Activated CD4-positive, alpha-beta T cell treated with anti-CD3 and anti-CD28 coated beads for 36 hours (primary cell): ENCODE results near the gene CHPF. TPM values are rescaled to one million over a fixed set of nuclear protein-coding genes. Genes with fewer than 3 reads are reported as not detected.

Experiments
- ATAC-seq: fragments of 200-7000 bp; cut with Tn5 transposase; one replicate; pipeline ENCODE4 v1.10.0; 2021; ENCODE audit warnings: mild to moderate bottlenecking, moderate library complexity
- CTCF ChIA-PET: fragments of 350-600 bp; sonication (Branson Sonifier 250); formaldehyde crosslinking; loops from one replicate; lab custom pipeline; 2021; ENCODE audit warnings: antibody characterized with exemption; lab: Charles Lee
- POLR2A ChIA-PET: fragments of 350-600 bp; sonication (Branson Sonifier 250); formaldehyde crosslinking; loops from one replicate; lab custom pipeline; 2021; ENCODE audit warnings: antibody characterized with exemption, inconsistent platforms; lab: Charles Lee
- DNase-seq: peaks from one replicate; pipeline ENCODE4 v3.0.0-alpha.2; 2020
- H3K27ac Mint-ChIP-seq: one replicate; pipeline ENCODE4 v1.8.0; 2021; ENCODE audit warnings: mixed read lengths
- H3K27me3 Mint-ChIP-seq: one replicate; pipeline ENCODE4 v1.8.0; 2021; ENCODE audit warnings: mixed read lengths
- H3K36me3 Mint-ChIP-seq: one replicate; pipeline ENCODE4 v1.8.0; 2021; ENCODE audit warnings: low read depth, mixed read lengths
- H3K4me1 Mint-ChIP-seq: one replicate; pipeline ENCODE4 v1.8.0; 2021; ENCODE audit warnings: mixed read lengths
- H3K4me3 Mint-ChIP-seq: one replicate; pipeline ENCODE4 v1.8.0; 2021; ENCODE audit warnings: mild to moderate bottlenecking, moderate library complexity, mixed read lengths
- H3K9me3 Mint-ChIP-seq: one replicate; pipeline ENCODE4 v1.8.0; 2021; ENCODE audit warnings: low read depth, mixed read lengths
- intact Hi-C, 2 experiments: fragments of 100-400 bp; cut with DNase I in 1 of 2; cut with micrococcal nuclease in 1 of 2; formaldehyde crosslinking; loops; one replicate each; pipeline versions ENCODE4 v1.14.2 to v1.15.1; 2022 to 2024; cut with DNase I, micrococcal nuclease
- total RNA-seq, 2 experiments: library from RNA; stranded (reverse); gene quantifications; one replicate each; pipeline ENCODE4 v1.2.3, GENCODE V29; 2021

Gene CHPF
- total RNA-seq, 2 experiments from 2014 or later: 14.1 to 17.1 TPM

DNA sequence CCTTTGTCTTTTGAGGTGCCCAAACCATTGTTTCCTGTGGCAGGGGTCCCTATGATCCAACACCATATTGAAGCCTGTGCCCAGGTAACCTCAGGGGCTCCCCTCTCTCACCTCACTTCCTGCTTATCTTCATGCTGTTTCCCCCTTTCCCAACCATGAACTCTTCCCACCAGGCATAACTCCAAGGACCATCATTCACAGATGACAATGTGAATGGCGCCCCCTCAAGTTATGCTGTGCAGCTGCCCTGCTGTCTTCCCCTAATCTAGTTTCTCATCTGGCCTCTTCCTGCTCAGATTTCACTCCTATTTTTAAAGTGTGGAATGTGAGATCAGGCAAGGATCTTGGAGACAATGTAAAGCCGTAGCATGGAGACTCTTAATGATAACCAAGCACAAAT lies 43.5 kb downstream of the CHPF start:
- DNase-seq (no peak), ATAC-seq (no peak)
- H3K9me3 Mint-ChIP-seq: no peaks in the 10 kb centered on the region
- H3K4me1 Mint-ChIP-seq: peaks cover 38% of the 10 kb centered on the region
- H3K27ac Mint-ChIP-seq: no peak overlapping the region
- CTCF ChIA-PET: interaction anchor here (0.6 to 7.2 kb wide), 10 partner anchors 8 to 113 kb away, joined by 3 to 128 read pairs (median 4); partner anchors contain the start of gene DNPEP
- H3K4me3 Mint-ChIP-seq: peak overlapping the region; percentile 86
- peaks cover 11% of the 10 kb centered on the region for H3K36me3 Mint-ChIP-seq
- H3K27me3 Mint-ChIP-seq: peaks cover 26% of the 10 kb centered on the region
- intact Hi-C loops: loop anchor here in 1 of 2 experiments (10.0 kb wide), 1 partner anchor 1485 kb away; no protein-coding TSS in a partner anchor
- POLR2A ChIA-PET: interaction anchor here (0.5 kb wide), 1 partner anchor 76 kb away, joined by 3 read pairs; no protein-coding TSS in a partner anchor

DNA sequence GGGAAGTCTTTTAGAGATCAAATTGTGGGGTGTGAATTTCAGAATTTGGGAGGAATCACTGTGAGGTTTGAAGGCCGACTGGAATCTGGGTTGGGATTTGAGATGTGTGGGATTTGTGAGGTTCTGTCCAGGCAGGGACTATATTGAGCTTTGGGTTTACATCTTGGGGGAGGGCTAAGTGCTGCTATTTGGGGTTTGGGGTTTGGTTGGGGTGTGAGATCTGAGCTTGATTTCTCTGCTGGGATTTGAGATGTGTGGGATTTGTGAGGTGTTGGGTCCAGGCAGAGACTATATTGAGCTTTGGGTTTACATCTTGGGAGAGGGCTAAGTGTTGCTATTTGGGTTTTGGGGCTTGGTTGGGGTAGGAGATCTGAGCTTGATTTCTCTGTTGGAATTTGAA lies 44.1 kb downstream of the CHPF start:
- intact Hi-C loops: loop anchor here (2.0 to 5.0 kb wide), 5 partner anchors 53 to 1229 kb away; partner anchors contain the start of genes AAMP (in 1 of the 2), GLB1L (in 1 of the 2), PNKD (in 1 of the 2) and STK16 (in 1 of the 2)
- H3K9me3 Mint-ChIP-seq: no peaks in the 10 kb centered on the region
- H3K27me3 Mint-ChIP-seq: peaks cover 32% of the 10 kb centered on the region
- no peak for DNase-seq
- H3K36me3 Mint-ChIP-seq: peaks cover 10% of the 10 kb centered on the region
- H3K4me1 Mint-ChIP-seq: peaks cover 38% of the 10 kb centered on the region
- POLR2A ChIA-PET: interaction anchor here (0.5 kb wide), 1 partner anchor 77 kb away, joined by 3 read pairs; no protein-coding TSS in a partner anchor
- no peak for ATAC-seq
- H3K4me3 Mint-ChIP-seq: peak overlapping the region; percentile 86
- CTCF ChIA-PET: interaction anchor here (0.6 to 7.2 kb wide), 10 partner anchors 9 to 112 kb away, joined by 3 to 128 read pairs (median 4); partner anchors contain the start of gene DNPEP
- peak overlapping the region; percentile 72 for H3K27ac Mint-ChIP-seq

DNA sequence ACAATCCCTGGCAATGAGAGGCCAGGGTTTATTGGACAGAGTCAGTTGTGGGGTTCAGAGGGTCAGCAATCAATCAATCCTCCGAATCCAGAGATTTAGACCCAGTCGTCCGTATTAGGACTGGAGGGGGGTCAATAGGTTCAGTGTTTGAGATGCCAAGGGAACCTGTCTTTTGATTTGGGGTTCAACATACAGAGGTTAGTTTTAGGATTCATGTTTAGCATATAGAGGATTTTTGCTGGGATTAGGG lies 44.6 kb downstream of the CHPF start:
- intact Hi-C loops: loop anchor here (2.0 to 5.0 kb wide), 5 partner anchors 54 to 1228 kb away; partner anchors contain the start of genes AAMP (in 1 of the 2), GLB1L (in 1 of the 2), PNKD (in 1 of the 2) and STK16 (in 1 of the 2)
- ATAC-seq (no peak), DNase-seq (no peak)
- Mint-ChIP-seq H3K36me3 (peaks cover 5% of the 10 kb centered on the region), H3K27ac (peak overlapping the region; percentile 72), H3K9me3 (no peaks in the 10 kb centered on the region), H3K27me3 (peaks cover 35% of the 10 kb centered on the region), H3K4me3 (peak overlapping the region; percentile 86), H3K4me1 (peaks cover 38% of the 10 kb centered on the region)
- ChIA-PET CTCF (interaction anchor here (0.6 to 7.2 kb wide), 14 partner anchors 9 to 884 kb away, joined by 3 to 128 read pairs (median 4); partner anchors contain the start of gene CHPF), POLR2A (interaction anchor here (0.6 kb wide), 1 partner anchor 52 kb away, joined by 3 read pairs; no protein-coding TSS in a partner anchor)

DNA sequence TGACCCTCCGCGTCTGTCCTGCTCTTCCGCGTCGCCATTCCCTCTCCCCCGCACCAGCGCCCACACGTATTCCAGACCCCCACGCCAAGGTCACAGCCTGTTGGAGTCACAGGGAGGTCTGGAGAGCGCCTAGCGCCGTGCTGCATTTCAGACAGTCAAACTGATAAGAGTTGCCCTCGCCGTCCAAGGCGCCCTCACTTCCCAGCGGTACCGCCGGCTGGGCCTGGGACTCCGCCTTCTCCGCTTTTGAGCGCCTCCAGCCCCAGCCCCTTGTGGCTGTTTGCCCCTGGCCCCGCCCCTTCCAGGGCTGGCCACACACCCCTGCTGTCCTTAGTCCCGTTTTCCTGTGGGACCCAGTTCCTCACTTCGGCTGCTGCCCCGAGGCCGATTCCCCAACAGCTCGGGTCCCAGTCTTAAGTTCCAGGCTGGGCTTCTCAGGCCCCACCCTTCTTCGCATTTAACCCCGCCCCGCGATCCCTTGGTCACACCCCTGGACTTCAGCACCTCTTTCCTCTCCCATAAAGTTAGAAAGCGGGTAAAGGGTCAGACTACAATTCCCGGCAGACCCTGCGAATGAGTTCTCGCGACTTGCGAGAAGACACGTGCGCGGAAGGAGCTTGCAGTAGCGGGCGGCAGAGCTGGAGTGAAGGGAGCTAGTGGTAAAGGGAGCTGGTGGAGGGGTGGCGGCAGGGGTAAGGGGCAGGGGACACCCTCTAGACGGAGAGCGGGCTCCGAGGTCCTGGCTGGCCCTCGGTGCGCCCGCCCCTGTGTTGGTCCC lies 45.1 kb downstream of the CHPF start, which contains the start of gene GMPPA:
TSS of gene GMPPA (plus strand) at position 612 of the 778 bp plus-strand sequence. CDS start 1,085 bp downstream, outside the sequence.
- intact Hi-C loops: loop anchor here (1.0 to 5.0 kb wide), 13 partner anchors 45 to 1228 kb away; partner anchors contain the start of genes CHPF (in 2 of the 2), AAMP (in 1 of the 2), DNAJB2 (in 1 of the 2) and GLB1L (in 1 of the 2)
- H3K27me3 Mint-ChIP-seq: peaks cover 38% of the 10 kb centered on the region
- CTCF ChIA-PET: interaction anchor here (0.5 to 7.2 kb wide), 17 partner anchors 10 to 883 kb away, joined by 3 to 128 read pairs (median 4); partner anchors contain the start of gene CHPF
- DNase-seq: peak; percentile 96
- ATAC-seq: peak; percentile 97
- peaks cover 1% of the 10 kb centered on the region for H3K36me3 Mint-ChIP-seq
- POLR2A ChIA-PET: interaction anchor here (0.6 to 1.3 kb wide), 3 partner anchors 12 to 52 kb away, joined by 3 to 4 read pairs (median 3); partner anchors contain the start of gene CHPF
- H3K9me3 Mint-ChIP-seq: no peaks in the 10 kb centered on the region
- H3K4me1 Mint-ChIP-seq: peaks cover 38% of the 10 kb centered on the region
- H3K27ac Mint-ChIP-seq: peak within 1 kb of the TSS; percentile 72
- H3K4me3 Mint-ChIP-seq: peak within 1 kb of the TSS; percentile 86

DNA sequence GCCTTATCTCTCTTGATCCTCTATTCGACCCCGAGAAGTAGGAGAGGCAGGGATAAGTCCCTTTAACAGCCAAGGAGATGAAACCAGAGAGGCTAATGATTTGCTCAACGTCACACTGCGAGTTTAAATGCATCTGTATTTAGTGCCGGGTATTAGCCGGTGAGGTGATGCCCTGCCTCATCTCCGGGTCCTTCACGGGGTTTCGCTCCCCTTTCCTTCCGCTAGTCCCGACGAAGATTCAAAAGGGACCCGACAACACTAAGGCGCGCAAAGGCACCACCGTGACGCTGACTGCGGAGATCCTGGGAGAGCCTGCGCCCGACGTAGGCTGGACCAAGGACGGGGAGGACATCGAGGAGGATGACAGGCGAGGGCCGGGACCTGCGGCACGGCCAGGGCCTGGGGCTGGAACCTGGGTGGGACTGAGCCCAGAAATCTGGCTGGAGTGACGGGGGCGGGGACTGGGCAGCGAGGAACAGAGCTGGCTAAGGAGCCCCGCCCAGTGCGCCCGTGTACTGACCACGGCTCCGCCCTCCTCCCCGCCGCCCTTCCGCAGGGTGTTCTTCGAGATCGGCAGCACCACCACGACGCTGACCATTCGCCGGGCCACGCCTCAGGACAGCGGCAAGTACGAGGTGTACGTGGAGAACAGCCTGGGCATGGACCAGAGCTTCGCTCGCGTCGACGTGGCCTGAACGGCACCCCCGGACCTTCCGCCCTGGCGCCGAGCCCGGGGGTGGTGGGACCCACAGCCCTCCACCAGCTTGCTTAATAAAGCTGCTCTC lies 45.9 kb downstream of the CHPF start:
- ChIA-PET CTCF (interaction anchor here (0.5 to 7.2 kb wide), 11 partner anchors 11 to 146 kb away, joined by 3 to 128 read pairs (median 4); no protein-coding TSS in a partner anchor), POLR2A (interaction anchor here (0.9 to 1.3 kb wide), 2 partner anchors 13 to 45 kb away, joined by 3 to 4 read pairs; partner anchors contain the start of gene CHPF)
- ATAC-seq: no peak
- Mint-ChIP-seq H3K9me3 (no peaks in the 10 kb centered on the region), H3K4me3 (peak overlapping the region; percentile 86), H3K36me3 (no peaks in the 10 kb centered on the region), H3K4me1 (peaks cover 38% of the 10 kb centered on the region), H3K27ac (no peak overlapping the region), H3K27me3 (peaks cover 44% of the 10 kb centered on the region)
- intact Hi-C loops: loop anchor here (1.0 to 5.0 kb wide), 13 partner anchors 46 to 1227 kb away; partner anchors contain the start of genes CHPF (in 2 of the 2), AAMP (in 1 of the 2), DNAJB2 (in 1 of the 2) and GLB1L (in 1 of the 2)
- peak; percentile 46 for DNase-seq

DNA sequence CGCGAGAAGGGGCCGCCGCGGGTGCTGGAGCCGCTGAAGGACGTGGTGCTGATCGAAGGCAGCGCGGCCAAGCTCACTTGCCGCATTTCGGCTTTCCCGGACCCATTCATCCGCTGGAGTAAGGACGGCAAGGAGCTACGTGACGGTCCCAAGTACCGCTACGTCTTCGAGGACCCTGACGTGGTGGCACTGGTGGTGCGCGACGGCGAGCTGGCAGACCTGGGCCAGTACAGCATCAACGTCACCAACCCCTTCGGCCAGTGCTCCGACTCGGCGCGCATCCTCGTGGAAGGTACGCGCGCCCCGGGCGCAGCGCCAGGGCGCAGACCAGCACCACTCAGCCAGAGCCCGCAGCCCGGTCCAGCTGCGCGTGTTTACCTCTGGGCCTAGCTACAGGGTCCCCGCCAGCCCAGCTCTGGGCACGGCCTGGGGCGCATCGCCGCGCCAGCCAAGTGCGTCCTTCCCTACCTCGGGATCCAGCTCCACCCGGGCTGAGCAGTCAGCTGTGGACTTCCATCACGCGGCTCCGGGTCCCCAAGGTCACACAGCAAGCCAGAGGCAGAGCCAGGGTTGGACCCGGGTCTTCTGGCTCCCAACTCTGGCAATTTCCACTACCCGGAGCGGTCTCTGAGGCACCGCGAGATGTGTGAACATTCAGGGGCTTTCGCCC lies 46.6 kb downstream of the CHPF start:
- Mint-ChIP-seq H3K4me1 (peaks cover 38% of the 10 kb centered on the region), H3K36me3 (no peaks in the 10 kb centered on the region), H3K9me3 (no peaks in the 10 kb centered on the region), H3K27ac (no peak overlapping the region), H3K4me3 (peak overlapping the region; percentile 86), H3K27me3 (peaks cover 48% of the 10 kb centered on the region)
- ChIA-PET CTCF (interaction anchor here (0.6 to 7.2 kb wide), 12 partner anchors 8 to 146 kb away, joined by 3 to 128 read pairs (median 5); partner anchors contain the start of gene STK11IP), POLR2A (no interaction called here)
- intact Hi-C loops: loop anchor here in 1 of 2 experiments (5.0 kb wide), 2 partner anchors 250 to 600 kb away; partner anchors contain the start of genes GLB1L and STK16
- DNase-seq (peak; percentile 21), ATAC-seq (no peak)

DNA sequence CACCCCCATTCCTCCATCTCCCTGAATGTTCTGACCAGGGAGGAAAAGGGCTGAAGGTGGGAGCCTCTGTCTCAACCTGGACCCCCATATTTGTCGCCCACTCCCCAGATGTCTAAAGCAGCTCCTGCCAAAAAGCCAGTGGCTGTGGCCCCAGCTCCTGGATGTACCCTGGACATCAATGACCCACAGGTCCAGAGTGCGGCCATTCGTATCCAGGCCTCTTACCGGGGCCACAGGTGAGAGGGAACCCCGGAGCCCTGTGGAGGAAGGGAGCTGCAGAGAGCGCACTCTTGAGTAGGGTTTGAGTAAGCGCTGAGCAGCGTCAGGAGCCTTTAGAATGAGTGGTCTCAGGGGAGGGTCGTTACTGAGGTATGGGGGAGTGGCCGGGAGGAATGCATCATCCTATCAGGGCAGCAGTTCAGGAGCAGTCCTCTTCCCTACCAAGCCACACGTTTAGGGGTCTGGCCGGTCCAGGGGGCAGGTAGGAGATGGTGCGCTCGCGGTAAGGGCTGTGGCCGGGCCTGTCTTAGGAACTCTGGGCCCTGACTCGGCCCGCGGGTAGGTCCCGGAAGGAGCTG lies 47.3 kb downstream of the CHPF start:
- H3K9me3 Mint-ChIP-seq: no peaks in the 10 kb centered on the region
- H3K36me3 Mint-ChIP-seq: no peaks in the 10 kb centered on the region
- H3K27ac Mint-ChIP-seq: no peak overlapping the region
- peaks cover 50% of the 10 kb centered on the region for H3K27me3 Mint-ChIP-seq
- ATAC-seq (no peak), DNase-seq (no peak)
- intact Hi-C loops: loop anchor here in 1 of 2 experiments (5.0 kb wide), 2 partner anchors 249 to 599 kb away; partner anchors contain the start of genes GLB1L and STK16
- H3K4me3 Mint-ChIP-seq: no peak overlapping the region
- POLR2A ChIA-PET: no interaction called here
- peaks cover 35% of the 10 kb centered on the region for H3K4me1 Mint-ChIP-seq
- CTCF ChIA-PET: interaction anchor here (0.5 to 7.2 kb wide), 25 partner anchors 8 to 1686 kb away, joined by 3 to 128 read pairs (median 4); partner anchors contain the start of genes ASIC4, CHPF, STK11IP and TMEM198

DNA sequence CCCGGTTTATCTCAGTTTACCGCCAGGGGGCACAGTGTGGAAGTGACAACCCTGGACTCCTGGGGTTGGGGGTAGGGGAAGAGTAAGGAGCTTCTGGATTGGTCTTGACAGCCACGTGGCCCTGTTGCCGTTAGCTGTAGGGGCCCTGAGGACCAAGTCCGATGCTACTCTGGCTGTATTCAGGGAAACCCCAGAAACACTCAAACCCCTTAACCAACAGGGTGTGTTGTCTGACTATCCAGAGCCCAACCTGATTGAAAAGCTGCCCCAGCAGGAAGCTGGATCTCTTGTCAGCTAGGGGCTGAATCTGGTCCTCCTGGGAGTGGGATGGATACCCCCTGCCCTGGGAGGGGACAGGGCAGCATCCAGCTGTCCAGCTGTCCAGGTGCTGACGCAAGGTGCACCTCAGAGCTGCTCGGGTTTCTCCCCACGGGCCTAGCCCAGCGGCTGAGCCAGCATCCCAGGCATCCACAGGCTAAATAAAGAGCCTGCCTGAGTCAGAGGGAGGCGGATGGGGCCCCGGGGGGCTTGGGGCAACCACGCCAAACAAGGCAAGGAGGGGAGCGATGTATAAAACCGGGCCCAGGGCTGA lies 48.0 kb downstream of the CHPF start:
- DNase-seq: peak; percentile 79
- peak; percentile 25 for ATAC-seq
- Mint-ChIP-seq H3K4me3 (no peak overlapping the region), H3K27ac (no peak overlapping the region), H3K9me3 (no peaks in the 10 kb centered on the region), H3K36me3 (no peaks in the 10 kb centered on the region), H3K27me3 (peaks cover 50% of the 10 kb centered on the region), H3K4me1 (peaks cover 34% of the 10 kb centered on the region)
- POLR2A ChIA-PET: no interaction called here
- CTCF ChIA-PET: interaction anchor here (0.5 to 7.2 kb wide), 26 partner anchors 8 to 1685 kb away, joined by 3 to 128 read pairs (median 4); partner anchors contain the start of genes ASIC4, CHPF and TMEM198
- intact Hi-C loops: loop anchor here (1.0 to 5.0 kb wide), 3 partner anchors 35 to 598 kb away; partner anchors contain the start of genes GLB1L (in 1 of the 2) and STK16 (in 1 of the 2)

DNA sequence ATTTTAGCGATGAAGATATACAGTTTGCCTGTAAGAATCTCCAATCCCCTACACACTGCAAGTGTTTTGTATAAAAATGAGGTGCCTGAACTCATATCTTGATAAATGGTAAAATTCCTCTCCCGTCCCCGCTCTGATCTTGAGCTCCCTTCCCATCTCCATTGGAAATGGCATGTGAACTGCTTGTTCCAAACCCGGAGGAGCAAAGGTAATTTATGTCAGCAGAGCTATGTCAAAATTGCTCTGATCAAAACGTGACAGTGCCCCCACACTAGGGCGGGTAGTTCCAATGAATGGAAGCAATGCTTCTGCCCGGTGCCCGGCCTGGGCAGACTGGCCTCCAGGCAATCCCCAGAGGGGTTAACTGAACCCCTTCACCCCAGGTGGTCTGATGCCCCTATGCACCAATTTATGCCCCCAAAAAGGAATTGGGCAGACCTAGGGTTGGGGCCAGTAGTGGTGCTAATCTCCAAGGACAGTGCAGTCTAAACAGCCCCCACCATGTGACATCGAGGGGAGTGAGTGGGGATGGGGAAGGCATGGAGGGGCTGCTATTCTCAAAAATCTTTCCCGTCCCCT lies 48.6 kb downstream of the CHPF start:
- DNase-seq (no peak), ATAC-seq (no peak)
- H3K27me3 Mint-ChIP-seq: peaks cover 50% of the 10 kb centered on the region
- intact Hi-C loops: loop anchor here (1.0 to 5.0 kb wide), 3 partner anchors 35 to 598 kb away; partner anchors contain the start of genes GLB1L (in 1 of the 2) and STK16 (in 1 of the 2)
- POLR2A ChIA-PET: no interaction called here
- CTCF ChIA-PET: interaction anchor here (0.6 to 7.2 kb wide), 21 partner anchors 9 to 902 kb away, joined by 3 to 128 read pairs (median 4); partner anchors contain the start of genes ASIC4, CHPF and TMEM198
- H3K27ac Mint-ChIP-seq: no peak overlapping the region
- peaks cover 30% of the 10 kb centered on the region for H3K4me1 Mint-ChIP-seq
- H3K36me3 Mint-ChIP-seq: no peaks in the 10 kb centered on the region
- H3K4me3 Mint-ChIP-seq: no peak overlapping the region
- no peaks in the 10 kb centered on the region for H3K9me3 Mint-ChIP-seq
